ENCODE measurements around the gene PCED1B.

Gene PCED1B

GRCh38 chr12:47122602-47123001 is 43.2 kb downstream of the PCED1B start:
- no peak overlapping the region for H3K23ac ChIP-seq (ENCODE audit: low read length)
- no peak overlapping the region for H3K27ac ChIP-seq (ENCODE audit: low read depth, low read length)
- H4K8ac ChIP-seq (ENCODE audit: low read depth, low read length), result no peak overlapping the region
- no peaks in the 10 kb centered on the region for H3K4me1 ChIP-seq (ENCODE audit: control insufficient read depth in 1 of 2, insufficient read depth in 2 of 2, low read length in 2 of 2)
- no peak overlapping the region for H3K14ac ChIP-seq (ENCODE audit: low read length)
- H3K36me3 ChIP-seq (ENCODE audit: control insufficient read depth in 1 of 2, insufficient read depth in 2 of 2, low read length in 2 of 2), result no peaks in the 10 kb centered on the region
- H3K9me3 ChIP-seq (ENCODE audit: insufficient read depth, low read depth, low read length), result no peaks in the 10 kb centered on the region
- H3K4me2 ChIP-seq (ENCODE audit: low read length), result no peak overlapping the region
- no peak overlapping the region for H3K4me3 ChIP-seq (ENCODE audit: low read depth, low read length)
- H3K4ac ChIP-seq (ENCODE audit: low read depth, low read length), result no peak overlapping the region
- no peak overlapping the region for H2BK5ac ChIP-seq (ENCODE audit: low read depth, low read length, poor library complexity)
- no peak overlapping the region for H2BK12ac ChIP-seq (ENCODE audit: low read length)
- no peaks in the 10 kb centered on the region for H3K79me2 ChIP-seq (ENCODE audit: control insufficient read depth, insufficient read depth, low read length, poor library complexity)
- H3K18ac ChIP-seq (ENCODE audit: low read length), result no peak overlapping the region
- no peak overlapping the region for H2AK5ac ChIP-seq (ENCODE audit: low read length)
- no peak overlapping the region for H2AFZ ChIP-seq (ENCODE audit: insufficient read depth, low read length, poor library complexity)
- H4K91ac ChIP-seq (ENCODE audit: low read depth, low read length), result no peak overlapping the region
- H3K9ac ChIP-seq (ENCODE audit: low read length), result no peak overlapping the region
- H3K27me3 ChIP-seq (ENCODE audit: insufficient read depth, low read length), result no peaks in the 10 kb centered on the region
- WGBS (ENCODE audit: extremely low coverage, insufficient coverage, insufficient read length), result no CpG with 5 or more reads among the region's 1 CpG
- no peak for DNase-seq
- H4K12ac ChIP-seq (ENCODE audit: low read depth, low read length), result no peak overlapping the region
- no peak overlapping the region for H2BK120ac ChIP-seq (ENCODE audit: insufficient read depth, low read length, poor library complexity)
- H3K79me1 ChIP-seq (ENCODE audit: low read length), result no peaks in the 10 kb centered on the region

DNA sequence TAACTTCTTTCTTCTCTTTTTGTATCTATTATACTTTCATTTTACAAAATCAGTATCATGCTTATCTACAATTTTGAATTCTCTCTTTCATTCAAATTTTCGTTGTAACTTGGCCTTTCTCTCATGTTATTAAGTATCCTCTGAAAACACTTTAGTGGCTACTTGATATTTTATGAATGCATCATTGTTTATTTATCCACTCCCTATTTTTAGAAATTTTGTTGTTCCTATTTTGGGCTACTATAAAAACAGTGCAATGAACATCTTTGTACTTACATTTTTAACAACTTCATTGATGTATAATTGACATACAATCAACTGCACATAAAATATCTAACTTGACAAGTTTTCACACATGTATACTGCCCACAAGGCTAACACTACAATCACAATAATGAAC is 44.3 kb downstream of the PCED1B start:
- DNase-seq, result no peak
- no CpG with 5 or more reads among the region's 1 CpG for WGBS (ENCODE audit: extremely low coverage, insufficient coverage, insufficient read length)
- Histone ChIP-seq H3K14ac (ENCODE audit: low read length) (no peak overlapping the region), H2AFZ (ENCODE audit: insufficient read depth, low read length, poor library complexity) (no peak overlapping the region), H2BK12ac (ENCODE audit: low read length) (no peak overlapping the region), H4K12ac (ENCODE audit: low read depth, low read length) (no peak overlapping the region), H3K79me1 (ENCODE audit: low read length) (no peaks in the 10 kb centered on the region), H3K9me3 (ENCODE audit: insufficient read depth, low read depth, low read length) (no peaks in the 10 kb centered on the region), H4K8ac (ENCODE audit: low read depth, low read length) (no peak overlapping the region), H3K4me2 (ENCODE audit: low read length) (no peak overlapping the region), H3K4me1 (ENCODE audit: control insufficient read depth in 1 of 2, insufficient read depth in 2 of 2, low read length in 2 of 2) (no peaks in the 10 kb centered on the region), H3K4ac (ENCODE audit: low read depth, low read length) (no peak overlapping the region), H3K9ac (ENCODE audit: low read length) (no peak overlapping the region), H2BK120ac (ENCODE audit: insufficient read depth, low read length, poor library complexity) (no peak overlapping the region), H4K91ac (ENCODE audit: low read depth, low read length) (no peak overlapping the region), H3K23ac (ENCODE audit: low read length) (no peak overlapping the region), H3K27me3 (ENCODE audit: insufficient read depth, low read length) (no peaks in the 10 kb centered on the region), H3K27ac (ENCODE audit: low read depth, low read length) (no peak overlapping the region), H2AK5ac (ENCODE audit: low read length) (no peak overlapping the region), H3K4me3 (ENCODE audit: low read depth, low read length) (no peak overlapping the region), H3K36me3 (ENCODE audit: control insufficient read depth in 1 of 2, insufficient read depth in 2 of 2, low read length in 2 of 2) (no peaks in the 10 kb centered on the region), H3K18ac (ENCODE audit: low read length) (no peak overlapping the region), H3K79me2 (ENCODE audit: control insufficient read depth, insufficient read depth, low read length, poor library complexity) (no peaks in the 10 kb centered on the region), H2BK5ac (ENCODE audit: low read depth, low read length, poor library complexity) (no peak overlapping the region)

DNA sequence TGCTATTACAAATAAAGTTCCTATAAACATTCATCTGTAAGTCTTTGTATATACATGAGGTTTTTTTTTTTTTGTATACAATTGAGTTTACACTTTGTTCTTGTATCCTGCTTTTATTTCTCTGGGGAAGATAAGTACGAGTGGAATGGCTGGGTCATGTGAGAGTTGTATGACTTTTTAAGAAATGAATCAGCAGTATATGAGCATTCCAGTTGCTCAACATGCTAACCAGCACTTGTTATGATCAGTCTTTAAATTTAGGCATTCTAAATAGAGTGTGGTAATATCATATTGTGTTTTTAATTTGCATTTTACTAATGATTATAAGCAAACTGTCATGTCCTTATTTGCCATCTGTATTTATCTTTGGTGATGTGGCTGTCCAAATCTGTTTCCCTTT is 45.0 kb downstream of the PCED1B start:
- no peak overlapping the region for H3K4me3 ChIP-seq (ENCODE audit: low read depth, low read length)
- no peak overlapping the region for H2AK5ac ChIP-seq (ENCODE audit: low read length)
- no peak overlapping the region for H3K4ac ChIP-seq (ENCODE audit: low read depth, low read length)
- no peak overlapping the region for H3K23ac ChIP-seq (ENCODE audit: low read length)
- no peak overlapping the region for H2BK5ac ChIP-seq (ENCODE audit: low read depth, low read length, poor library complexity)
- H3K14ac ChIP-seq (ENCODE audit: low read length), result no peak overlapping the region
- H3K79me1 ChIP-seq (ENCODE audit: low read length), result no peaks in the 10 kb centered on the region
- no peak overlapping the region for H4K12ac ChIP-seq (ENCODE audit: low read depth, low read length)
- no peak overlapping the region for H3K4me2 ChIP-seq (ENCODE audit: low read length)
- H2AFZ ChIP-seq (ENCODE audit: insufficient read depth, low read length, poor library complexity), result no peak overlapping the region
- peak in 1 of 2 donors; percentile 61 for DNase-seq
- H4K8ac ChIP-seq (ENCODE audit: low read depth, low read length), result no peak overlapping the region
- no CpG with 5 or more reads among the region's 1 CpG for WGBS (ENCODE audit: extremely low coverage, insufficient coverage, insufficient read length)
- no peak overlapping the region for H2BK120ac ChIP-seq (ENCODE audit: insufficient read depth, low read length, poor library complexity)
- H3K27me3 ChIP-seq (ENCODE audit: insufficient read depth, low read length), result no peaks in the 10 kb centered on the region
- H3K4me1 ChIP-seq (ENCODE audit: control insufficient read depth in 1 of 2, insufficient read depth in 2 of 2, low read length in 2 of 2), result no peaks in the 10 kb centered on the region
- no peak overlapping the region for H3K18ac ChIP-seq (ENCODE audit: low read length)
- no peaks in the 10 kb centered on the region for H3K79me2 ChIP-seq (ENCODE audit: control insufficient read depth, insufficient read depth, low read length, poor library complexity)
- H4K91ac ChIP-seq (ENCODE audit: low read depth, low read length), result no peak overlapping the region
- H2BK12ac ChIP-seq (ENCODE audit: low read length), result no peak overlapping the region
- no peak overlapping the region for H3K27ac ChIP-seq (ENCODE audit: low read depth, low read length)
- no peak overlapping the region for H3K9ac ChIP-seq (ENCODE audit: low read length)
- H3K9me3 ChIP-seq (ENCODE audit: insufficient read depth, low read depth, low read length), result no peaks in the 10 kb centered on the region
- no peaks in the 10 kb centered on the region for H3K36me3 ChIP-seq (ENCODE audit: control insufficient read depth in 1 of 2, insufficient read depth in 2 of 2, low read length in 2 of 2)

GRCh38 chr12:47126246-47126645 is 46.8 kb downstream of the PCED1B start:
- no peaks in the 10 kb centered on the region for H3K79me1 ChIP-seq (ENCODE audit: low read length)
- no peak overlapping the region for H3K4me2 ChIP-seq (ENCODE audit: low read length)
- H3K4me1 ChIP-seq (ENCODE audit: control insufficient read depth in 1 of 2, insufficient read depth in 2 of 2, low read length in 2 of 2), result no peaks in the 10 kb centered on the region
- no peak overlapping the region for H3K27ac ChIP-seq (ENCODE audit: low read depth, low read length)
- no peak overlapping the region for H4K8ac ChIP-seq (ENCODE audit: low read depth, low read length)
- no peaks in the 10 kb centered on the region for H3K36me3 ChIP-seq (ENCODE audit: control insufficient read depth in 1 of 2, insufficient read depth in 2 of 2, low read length in 2 of 2)
- H3K23ac ChIP-seq (ENCODE audit: low read length), result no peak overlapping the region
- no peak overlapping the region for H3K4ac ChIP-seq (ENCODE audit: low read depth, low read length)
- H3K14ac ChIP-seq (ENCODE audit: low read length), result no peak overlapping the region
- no peak overlapping the region for H2BK5ac ChIP-seq (ENCODE audit: low read depth, low read length, poor library complexity)
- H3K9me3 ChIP-seq (ENCODE audit: insufficient read depth, low read depth, low read length), result no peaks in the 10 kb centered on the region
- no CpG with 5 or more reads among the region's 1 CpG for WGBS (ENCODE audit: extremely low coverage, insufficient coverage, insufficient read length)
- no peak overlapping the region for H2AK5ac ChIP-seq (ENCODE audit: low read length)
- H2AFZ ChIP-seq (ENCODE audit: insufficient read depth, low read length, poor library complexity), result no peak overlapping the region
- DNase-seq, result no peak
- no peak overlapping the region for H3K18ac ChIP-seq (ENCODE audit: low read length)
- H2BK12ac ChIP-seq (ENCODE audit: low read length), result no peak overlapping the region
- no peaks in the 10 kb centered on the region for H3K27me3 ChIP-seq (ENCODE audit: insufficient read depth, low read length)
- no peak overlapping the region for H2BK120ac ChIP-seq (ENCODE audit: insufficient read depth, low read length, poor library complexity)
- H3K79me2 ChIP-seq (ENCODE audit: control insufficient read depth, insufficient read depth, low read length, poor library complexity), result no peaks in the 10 kb centered on the region
- no peak overlapping the region for H3K4me3 ChIP-seq (ENCODE audit: low read depth, low read length)
- H4K91ac ChIP-seq (ENCODE audit: low read depth, low read length), result no peak overlapping the region
- H3K9ac ChIP-seq (ENCODE audit: low read length), result no peak overlapping the region
- H4K12ac ChIP-seq (ENCODE audit: low read depth, low read length), result no peak overlapping the region

Data from trophoblast cell (in vitro differentiated cells and primary cell).